Transverse colon (tissue), 4 donors: Measurements from ENCODE around the gene GFRA1.

Experiments used
- CTCF ChIP-seq, 5 experiments: fragments of 200-600 bp in 3 of 5; fragments of 450-650 bp in 2 of 5; sonication (generic) in 3 of 5; IDR thresholded peaks; 1 replicate in 2 of 5; 2 replicates in 3 of 5; pipeline ENCODE4 v1.5.1; 2016 to 2017; ENCODE audit warnings: antibody characterized with exemption in 5 of 5, inconsistent platforms in 3 of 5, mild to moderate bottlenecking in 2 of 5, moderate library complexity in 1 of 5
- EP300 ChIP-seq: sonication (generic); formaldehyde crosslinking; IDR thresholded peaks from one replicate; pipeline ENCODE4 v1.6.1; 2017; ENCODE audit warnings: antibody characterized with exemption, low read depth
- POLR2A ChIP-seq: fragments of 450-650 bp; IDR thresholded peaks from one replicate; pipeline ENCODE4 v1.6.1; 2016; ENCODE audit warnings: antibody characterized with exemption, mild to moderate bottlenecking, moderate library complexity
- POLR2AphosphoS5 ChIP-seq, 3 donors: sonication (generic); formaldehyde crosslinking; IDR thresholded peaks; one replicate each; pipeline ENCODE4 v1.6.1; 2016; ENCODE audit warnings: antibody characterized with exemption in 3 of 3

- TF ChIP-seq CTCF (IDR thresholded peaks at IDR 0.05) (no peak), POLR2AphosphoS5 (IDR thresholded peaks at IDR 0.05) (no peak), POLR2A (no peak), EP300 (no peak)
Observed at GRCh38 chr10:116201670-116202430, 71.2 kb downstream of the GFRA1 start.
